Cardiac fibroblast (primary cell): Measurements from ENCODE around the gene CCDC66.
A peak's percentile ranks its signal among the peaks of the same experiment; 100 is the strongest.

ENCODE experiments used
- DNase-seq, 2 donors: peaks; one replicate each; pipeline versions ENCODE4 v3.0.0 to v3.0.0-alpha.2; 2010; ENCODE audit warnings: low read depth in 2 of 2
- H3K4me3 ChIP-seq, 2 donors: replicated peaks in 1 of 2; 1 replicate in 1 of 2; 2 replicates in 1 of 2; pipeline ENCODE4 v1.5.1; 2011; ENCODE audit warnings: low read depth in 2 of 2, low read length in 2 of 2, mild to moderate bottlenecking in 2 of 2, moderate library complexity in 1 of 2
- CTCF ChIP-seq: IDR thresholded peaks from one replicate; pipeline ENCODE4 v1.5.1; 2011; ENCODE audit warnings: low read depth, mild to moderate bottlenecking, low read length, inconsistent platforms

CCDC66 gene

GRCh38 chr3:56622381-56622780, 65.4 kb downstream of the CCDC66 start:
- H3K4me3 ChIP-seq: no peak overlapping the region
- no peak for TF ChIP-seq CTCF
- no peak for DNase-seq

- DNase-seq: peak; percentile 34 to 61
- no peak for TF ChIP-seq CTCF
- H3K4me3 ChIP-seq: no peak overlapping the region
Observed at GRCh38 chr3:56624725-56625124, 67.8 kb downstream of the CCDC66 start.

- no peak for TF ChIP-seq CTCF
- no peak for DNase-seq
Observed at GRCh38 chr3:56629047-56629446, 72.1 kb downstream of the CCDC66 start.

GRCh38 chr3:56629451-56629850, 72.5 kb downstream of the CCDC66 start:
- TF ChIP-seq CTCF: no peak
- no peak for DNase-seq
- no peak overlapping the region for H3K4me3 ChIP-seq

More at GRCh38 chr3:56629047-56629446, 72.1 kb downstream of the CCDC66 start:
- H3K4me3 ChIP-seq: no peak overlapping the region

GRCh38 chr3:56630966-56631365, 74.0 kb downstream of the CCDC66 start:
- no peak for DNase-seq
- no peak for TF ChIP-seq CTCF
- H3K4me3 ChIP-seq: no peak overlapping the region

- DNase-seq: no peak
- TF ChIP-seq CTCF: no peak
- no peak overlapping the region for H3K4me3 ChIP-seq
Observed at GRCh38 chr3:56633181-56633580, 76.2 kb downstream of the CCDC66 start.
